Measurements from ENCODE around the gene C10orf120.

DNA sequence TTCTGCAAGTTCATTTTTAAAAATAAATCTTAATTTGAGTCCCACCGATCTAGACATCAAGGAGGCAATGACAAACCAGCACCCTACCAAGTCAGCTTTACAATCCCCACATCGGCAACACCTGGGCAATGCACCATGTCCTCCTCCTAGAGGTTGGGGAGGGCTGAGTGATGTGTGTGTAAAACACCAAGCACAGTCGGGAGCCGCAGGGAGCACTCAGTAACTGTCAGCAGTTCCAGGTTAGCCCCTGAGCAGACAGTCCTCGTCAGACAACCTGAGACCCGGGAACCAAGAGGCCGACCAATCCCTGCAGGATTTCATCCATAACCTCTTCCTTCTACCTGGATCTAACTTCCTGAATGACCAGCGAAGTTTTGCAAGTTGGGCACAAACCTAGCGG, 15.9 kb upstream of the C10orf120 start:
- TF ChIP-seq, protein P1, sequence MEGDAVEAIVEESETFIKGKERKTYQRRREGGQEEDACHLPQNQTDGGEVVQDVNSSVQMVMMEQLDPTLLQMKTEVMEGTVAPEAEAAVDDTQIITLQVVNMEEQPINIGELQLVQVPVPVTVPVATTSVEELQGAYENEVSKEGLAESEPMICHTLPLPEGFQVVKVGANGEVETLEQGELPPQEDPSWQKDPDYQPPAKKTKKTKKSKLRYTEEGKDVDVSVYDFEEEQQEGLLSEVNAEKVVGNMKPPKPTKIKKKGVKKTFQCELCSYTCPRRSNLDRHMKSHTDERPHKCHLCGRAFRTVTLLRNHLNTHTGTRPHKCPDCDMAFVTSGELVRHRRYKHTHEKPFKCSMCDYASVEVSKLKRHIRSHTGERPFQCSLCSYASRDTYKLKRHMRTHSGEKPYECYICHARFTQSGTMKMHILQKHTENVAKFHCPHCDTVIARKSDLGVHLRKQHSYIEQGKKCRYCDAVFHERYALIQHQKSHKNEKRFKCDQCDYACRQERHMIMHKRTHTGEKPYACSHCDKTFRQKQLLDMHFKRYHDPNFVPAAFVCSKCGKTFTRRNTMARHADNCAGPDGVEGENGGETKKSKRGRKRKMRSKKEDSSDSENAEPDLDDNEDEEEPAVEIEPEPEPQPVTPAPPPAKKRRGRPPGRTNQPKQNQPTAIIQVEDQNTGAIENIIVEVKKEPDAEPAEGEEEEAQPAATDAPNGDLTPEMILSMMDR (conservative IDR thresholded peaks at IDR 0.05 in 1 of 2, IDR thresholded peaks at IDR 0.05 in 1 of 2; ENCODE audit: extremely low read depth in 1 of 2, insufficient read depth in 1 of 2, low read depth in 1 of 2, low read length in 2 of 2) = no peak
- no peak for TF ChIP-seq EZH2 (IDR thresholded peaks at IDR 0.05; ENCODE audit: borderline replicate concordance, low read length)

Data from mammary epithelial cell (primary cell).